ENCODE data around the gene LRRC45.

Gene LRRC45

DNA sequence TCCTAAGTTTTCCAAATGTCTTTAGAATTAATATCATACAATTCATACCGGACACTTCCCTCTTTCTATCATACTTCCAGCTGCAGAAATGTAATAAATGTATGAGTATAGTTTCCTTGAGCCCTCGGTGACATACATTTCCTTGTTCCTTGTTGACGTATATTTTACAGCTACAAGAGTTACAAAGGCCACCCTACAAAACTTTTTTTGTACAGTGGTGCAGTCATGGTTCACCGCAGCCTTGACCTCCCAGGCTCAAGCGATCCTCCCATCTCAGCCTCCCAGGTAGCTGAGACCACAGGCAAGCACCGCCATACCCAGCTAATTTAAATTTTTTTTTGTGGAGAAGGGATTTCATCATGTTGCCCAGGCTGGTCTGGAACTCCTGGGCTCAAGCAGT is 49.7 kb downstream of the LRRC45 start:
- H3K4me2 ChIP-seq (ENCODE audit: low read length) = no peak overlapping the region
- no peak overlapping the region for H3K9ac ChIP-seq (ENCODE audit: low read length)
- no peak overlapping the region for H3K4me3 ChIP-seq (ENCODE audit: low read length)
- no peaks in the 10 kb centered on the region for H3K79me2 ChIP-seq (ENCODE audit: low read length)
- no peaks in the 10 kb centered on the region for H3K27me3 ChIP-seq (ENCODE audit: low read depth, low read length)
- H3K9me3 ChIP-seq (ENCODE audit: insufficient read depth, low read length) = no peaks in the 10 kb centered on the region
- no peaks in the 10 kb centered on the region for H3K4me1 ChIP-seq (ENCODE audit: low read length)
- H4K20me1 ChIP-seq (ENCODE audit: insufficient read depth, low read length) = peaks cover 6% of the 10 kb centered on the region
- no peak overlapping the region for H3K27ac ChIP-seq (ENCODE audit: low read length)
- no peak overlapping the region for H2AFZ ChIP-seq (ENCODE audit: low read depth, low read length)
- peaks cover 2% of the 10 kb centered on the region for H3K36me3 ChIP-seq (replicated peaks; ENCODE audit: low read depth, low read length)
- no peak for TF ChIP-seq EZH2phosphoT487 (IDR thresholded peaks at IDR 0.05; ENCODE audit: low read depth)
- TF ChIP-seq, protein P1, sequence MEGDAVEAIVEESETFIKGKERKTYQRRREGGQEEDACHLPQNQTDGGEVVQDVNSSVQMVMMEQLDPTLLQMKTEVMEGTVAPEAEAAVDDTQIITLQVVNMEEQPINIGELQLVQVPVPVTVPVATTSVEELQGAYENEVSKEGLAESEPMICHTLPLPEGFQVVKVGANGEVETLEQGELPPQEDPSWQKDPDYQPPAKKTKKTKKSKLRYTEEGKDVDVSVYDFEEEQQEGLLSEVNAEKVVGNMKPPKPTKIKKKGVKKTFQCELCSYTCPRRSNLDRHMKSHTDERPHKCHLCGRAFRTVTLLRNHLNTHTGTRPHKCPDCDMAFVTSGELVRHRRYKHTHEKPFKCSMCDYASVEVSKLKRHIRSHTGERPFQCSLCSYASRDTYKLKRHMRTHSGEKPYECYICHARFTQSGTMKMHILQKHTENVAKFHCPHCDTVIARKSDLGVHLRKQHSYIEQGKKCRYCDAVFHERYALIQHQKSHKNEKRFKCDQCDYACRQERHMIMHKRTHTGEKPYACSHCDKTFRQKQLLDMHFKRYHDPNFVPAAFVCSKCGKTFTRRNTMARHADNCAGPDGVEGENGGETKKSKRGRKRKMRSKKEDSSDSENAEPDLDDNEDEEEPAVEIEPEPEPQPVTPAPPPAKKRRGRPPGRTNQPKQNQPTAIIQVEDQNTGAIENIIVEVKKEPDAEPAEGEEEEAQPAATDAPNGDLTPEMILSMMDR (IDR thresholded peaks at IDR 0.05; ENCODE audit: low read depth, low read length) = no peak

DNA sequence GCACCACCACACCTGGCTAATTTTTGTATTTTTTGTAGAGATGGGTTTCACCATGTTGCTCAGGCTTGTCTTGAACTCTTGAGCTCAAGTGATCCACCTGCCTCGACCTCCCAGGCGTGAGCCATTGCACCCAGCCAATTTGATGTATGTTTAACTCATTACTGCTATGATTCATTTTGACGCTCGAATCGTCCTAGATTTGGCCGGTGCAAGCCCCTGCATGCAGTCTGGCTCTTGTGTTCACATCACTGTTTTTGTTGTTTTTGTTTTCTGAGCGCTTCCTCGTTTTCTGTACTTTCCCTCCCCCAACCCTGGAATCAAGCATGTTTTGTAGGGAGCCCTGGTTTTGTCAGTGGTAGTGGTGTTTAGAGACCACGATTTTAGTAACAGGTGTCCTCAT is 50.3 kb downstream of the LRRC45 start:
- H3K4me1 ChIP-seq (ENCODE audit: low read length) = no peaks in the 10 kb centered on the region
- no peak overlapping the region for H3K27ac ChIP-seq (ENCODE audit: low read length)
- H3K27me3 ChIP-seq (ENCODE audit: low read depth, low read length) = no peaks in the 10 kb centered on the region
- H3K4me2 ChIP-seq (ENCODE audit: low read length) = no peak overlapping the region
- no peak overlapping the region for H3K9ac ChIP-seq (ENCODE audit: low read length)
- peaks cover 6% of the 10 kb centered on the region for H3K36me3 ChIP-seq (replicated peaks; ENCODE audit: low read depth, low read length)
- H3K4me3 ChIP-seq (ENCODE audit: low read length) = no peak overlapping the region
- no peaks in the 10 kb centered on the region for H3K9me3 ChIP-seq (ENCODE audit: insufficient read depth, low read length)
- TF ChIP-seq EZH2phosphoT487 (IDR thresholded peaks at IDR 0.05; ENCODE audit: low read depth) = no peak
- TF ChIP-seq, protein P1 (IDR thresholded peaks at IDR 0.05; ENCODE audit: low read depth, low read length) = no peak
- H4K20me1 ChIP-seq (ENCODE audit: insufficient read depth, low read length) = peaks cover 7% of the 10 kb centered on the region
- H3K79me2 ChIP-seq (ENCODE audit: low read length) = no peaks in the 10 kb centered on the region
- no peak overlapping the region for H2AFZ ChIP-seq (ENCODE audit: low read depth, low read length)

DNA sequence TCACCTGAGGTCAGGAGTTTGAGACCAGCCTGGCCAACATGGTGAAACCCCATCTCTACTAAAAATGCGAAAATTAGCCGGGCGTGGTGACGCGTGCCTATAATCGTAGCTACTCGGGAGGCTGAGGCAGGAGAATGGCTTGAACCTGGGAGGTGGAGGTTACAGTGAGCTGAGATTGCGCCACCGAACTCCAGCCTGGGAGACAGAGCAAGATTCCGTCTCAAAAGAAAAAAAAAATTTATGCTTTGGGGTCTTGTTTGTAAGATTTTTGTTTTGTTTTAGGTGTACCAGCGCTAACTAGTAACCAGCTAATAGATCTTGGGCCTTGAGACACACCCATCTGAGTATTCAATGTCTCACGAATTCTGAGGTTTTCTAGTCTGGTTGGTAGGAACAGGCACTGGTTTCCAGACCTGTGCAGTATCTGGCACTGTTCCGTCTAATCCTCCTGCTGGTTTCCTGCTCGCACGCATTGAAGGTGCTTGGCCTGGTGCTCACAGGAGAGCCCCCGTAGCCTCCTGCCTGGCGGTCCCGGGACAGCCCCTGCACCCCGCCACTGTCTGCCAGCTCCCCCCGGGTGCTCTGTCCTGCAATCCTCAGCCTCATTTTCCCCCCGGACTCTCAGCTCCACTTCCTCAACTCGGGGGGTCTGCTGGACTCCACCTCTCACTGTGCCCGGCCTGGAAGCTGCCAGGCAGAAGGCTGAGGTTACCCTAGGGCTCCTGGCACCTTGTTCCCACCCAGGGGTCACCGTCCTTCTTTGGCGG is 53.1 kb downstream of the LRRC45 start:
- peaks cover 23% of the 10 kb centered on the region for H3K36me3 ChIP-seq (replicated peaks; ENCODE audit: low read depth, low read length)
- no peak overlapping the region for H3K4me3 ChIP-seq (ENCODE audit: low read length)
- no peak overlapping the region for H3K9ac ChIP-seq (ENCODE audit: low read length)
- H3K4me2 ChIP-seq (ENCODE audit: low read length) = no peak overlapping the region
- peaks cover 14% of the 10 kb centered on the region for H4K20me1 ChIP-seq (ENCODE audit: insufficient read depth, low read length)
- no peaks in the 10 kb centered on the region for H3K9me3 ChIP-seq (ENCODE audit: insufficient read depth, low read length)
- H2AFZ ChIP-seq (ENCODE audit: low read depth, low read length) = no peak overlapping the region
- no peak overlapping the region for H3K27ac ChIP-seq (ENCODE audit: low read length)
- H3K4me1 ChIP-seq (ENCODE audit: low read length) = no peaks in the 10 kb centered on the region
- TF ChIP-seq EZH2phosphoT487 (IDR thresholded peaks at IDR 0.05; ENCODE audit: low read depth) = no peak
- TF ChIP-seq, protein P1 (IDR thresholded peaks at IDR 0.05; ENCODE audit: low read depth, low read length) = no peak
- H3K79me2 ChIP-seq (ENCODE audit: low read length) = no peaks in the 10 kb centered on the region
- H3K27me3 ChIP-seq (ENCODE audit: low read depth, low read length) = no peaks in the 10 kb centered on the region

DNA sequence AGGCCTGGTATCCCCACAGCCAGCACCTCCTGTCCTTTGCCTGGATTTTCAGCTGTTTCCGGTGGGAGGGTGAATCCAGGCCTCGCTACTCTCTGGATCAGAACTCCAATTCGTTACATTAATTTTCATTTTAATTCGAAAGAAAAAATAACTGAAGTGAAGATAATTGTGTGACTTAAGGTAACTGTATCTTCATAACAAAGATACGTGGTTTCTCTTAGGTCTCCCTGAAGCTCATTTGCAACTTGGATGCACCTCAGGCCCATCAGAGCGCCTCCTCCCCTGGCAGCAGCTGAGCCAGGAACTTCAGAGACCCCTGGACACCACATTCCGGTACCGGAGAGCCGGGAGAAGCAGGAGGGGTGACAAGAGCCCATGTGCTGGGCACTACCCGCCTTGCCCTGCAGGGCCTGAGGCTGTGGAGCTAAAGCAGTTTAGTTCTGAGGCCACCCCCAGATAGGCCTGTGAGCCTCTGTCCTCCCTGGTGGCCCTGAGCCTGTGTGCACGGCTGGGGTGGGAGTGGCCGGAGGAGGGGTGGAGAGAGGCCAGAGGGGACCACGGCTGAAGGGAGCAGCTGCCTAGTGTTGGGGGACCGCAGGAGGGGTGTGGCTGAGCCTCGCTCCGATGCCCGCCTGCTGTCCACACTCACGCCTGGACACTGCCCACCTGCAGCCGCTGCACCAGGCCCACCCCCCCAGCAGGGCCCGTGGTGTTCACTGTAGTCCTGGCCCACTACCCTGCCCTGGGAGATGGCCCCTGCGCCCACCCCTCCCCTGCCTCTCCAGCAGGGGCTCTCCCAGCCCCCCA is 53.9 kb downstream of the LRRC45 start:
- Histone ChIP-seq H3K27me3 (ENCODE audit: low read depth, low read length) (no peaks in the 10 kb centered on the region), H3K4me2 (ENCODE audit: low read length) (no peak overlapping the region), H2AFZ (ENCODE audit: low read depth, low read length) (no peak overlapping the region), H3K4me3 (ENCODE audit: low read length) (no peak overlapping the region), H3K4me1 (ENCODE audit: low read length) (no peaks in the 10 kb centered on the region), H3K9me3 (ENCODE audit: insufficient read depth, low read length) (no peaks in the 10 kb centered on the region), H4K20me1 (ENCODE audit: insufficient read depth, low read length) (peaks cover 14% of the 10 kb centered on the region), H3K9ac (ENCODE audit: low read length) (no peak overlapping the region), H3K79me2 (ENCODE audit: low read length) (no peaks in the 10 kb centered on the region), H3K27ac (ENCODE audit: low read length) (no peak overlapping the region), H3K36me3 (replicated peaks; ENCODE audit: low read depth, low read length) (peaks cover 29% of the 10 kb centered on the region)
- TF ChIP-seq, protein P1 (IDR thresholded peaks at IDR 0.05; ENCODE audit: low read depth, low read length) = no peak
- no peak for TF ChIP-seq EZH2phosphoT487 (IDR thresholded peaks at IDR 0.05; ENCODE audit: low read depth)
